K562 (cell line): Measurements from ENCODE around the gene FOXF2. TPM values are rescaled to one million over a fixed set of nuclear protein-coding genes. Genes with fewer than 3 reads are reported as not detected.

Experiments
- ATAC-seq: fragments of 200-7000 bp; cut with Tn5 transposase; 3 replicates; pipeline ENCODE4 v1.9.1; 2020; ENCODE audit warnings: moderate library complexity
- BruUV-seq: library from RNA; stranded (reverse); fragments of 400-500 nt; replicated peaks from 2 replicates; lab custom pipeline; 2021; lab: Mats Ljungman, UMichigan
- CTCF ChIA-PET: fragments of 300-600 bp; formaldehyde crosslinking; extraction: SDS; loops from one replicate; lab custom pipeline; 2021; ENCODE audit warnings: low intra/inter-chr PET ratio; lab: Yijun Ruan, JAX
- POLR2A ChIA-PET: fragments of 300-600, 350-650 bp; sonication (Branson Sonifier 250); formaldehyde crosslinking; extraction: SDS; loops from one replicate; lab custom pipeline; 2021; ENCODE audit warnings: antibody characterized with exemption, inconsistent platforms; lab: Yijun Ruan, JAX
- DNase-seq, 4 experiments: peaks; one replicate each; pipeline versions ENCODE4 v3.0.0 to v3.0.0-alpha.2; 2011 to 2018; ENCODE audit warnings: low spot score in 3 of 4, mixed read lengths in 3 of 4; ENCODE audit errors: extremely low read depth in 1 of 4
- FAIRE-seq: peaks from 2 replicates; lab custom pipeline; 2011; peaks lifted over from hg19 to GRCh38; lab: Jason Lieb, UNC
- H2AFZ ChIP-seq: 2 replicates; pipeline ENCODE4 v1.6.0; 2011; ENCODE audit warnings: low read depth, low read length, control low read depth, inconsistent platforms
- H3K27ac ChIP-seq: fragments of 200-600 bp; 3 replicates; pipeline ENCODE4 v1.8.0; 2011; ENCODE audit warnings: low read depth, mild to moderate bottlenecking, control low read depth, inconsistent platforms, low read length, moderate library complexity, mixed read lengths; ENCODE audit errors: extremely low read depth
- H3K27me3 ChIP-seq, 2 experiments: fragments of 300-600 bp in 1 of 2; 2 replicates in 1 of 2; 3 replicates in 1 of 2; pipeline versions ENCODE4 v1.6.0 to v1.8.0; 2011; ENCODE audit warnings: inconsistent platforms in 2 of 2, low read length in 2 of 2, mild to moderate bottlenecking in 1 of 2, mixed read lengths in 1 of 2, moderate library complexity in 1 of 2; ENCODE audit not compliant: control insufficient read depth in 2 of 2, insufficient read depth in 2 of 2
- H3K36me3 ChIP-seq: fragments of 300-600 bp; 3 replicates; pipeline ENCODE4 v1.8.0; 2011; ENCODE audit warnings: mild to moderate bottlenecking, low read length, inconsistent platforms; ENCODE audit not compliant: control insufficient read depth, insufficient read depth
- H3K4me1 ChIP-seq, 2 experiments: fragments of 200-600 bp in 1 of 2; replicated peaks in 1 of 2; 2 replicates in 1 of 2; 3 replicates in 1 of 2; pipeline versions ENCODE4 v1.5.1 to v1.8.0; 2011; ENCODE audit warnings: inconsistent platforms in 2 of 2, low read length in 2 of 2, mild to moderate bottlenecking in 1 of 2, mixed read lengths in 1 of 2, moderate library complexity in 1 of 2; ENCODE audit not compliant: control insufficient read depth in 2 of 2, insufficient read depth in 2 of 2
- H3K4me2 ChIP-seq: 2 replicates; pipeline ENCODE4 v1.6.1; 2011; ENCODE audit warnings: low read length, control low read depth, inconsistent platforms, mixed read lengths; ENCODE audit not compliant: insufficient read depth
- H3K4me3 ChIP-seq: fragments of 200-600 bp; sonication (generic), shearing (Covaris generic); 2 replicates; pipeline ENCODE4 v1.5.1; 2016; ENCODE audit warnings: control low read depth, inconsistent platforms
- H3K79me2 ChIP-seq: fragments of 200-600 bp; 3 replicates; pipeline ENCODE4 v1.8.0; 2011; ENCODE audit warnings: low read length, inconsistent platforms; ENCODE audit not compliant: control insufficient read depth, insufficient read depth
- H3K9ac ChIP-seq, 2 experiments: 2 replicates each; pipeline versions ENCODE4 v1.6.0 to v1.6.1; 2011; ENCODE audit warnings: low read depth in 2 of 2, low read length in 2 of 2, control low read depth in 1 of 2, inconsistent platforms in 1 of 2, mild to moderate bottlenecking in 1 of 2, mixed read lengths in 1 of 2; ENCODE audit not compliant: insufficient read depth in 1 of 2
- H3K9me1 ChIP-seq: one replicate; pipeline ENCODE4 v1.6.0; 2011; ENCODE audit warnings: inconsistent platforms, mild to moderate bottlenecking, low read length, moderate library complexity; ENCODE audit not compliant: control insufficient read depth, insufficient read depth
- H3K9me3 ChIP-seq: replicated peaks from 2 replicates; pipeline ENCODE4 v1.5.1; 2011; ENCODE audit warnings: low read depth, low read length, inconsistent platforms; ENCODE audit not compliant: control insufficient read depth, insufficient read depth
- H4K20me1 ChIP-seq: replicated peaks from 2 replicates; pipeline ENCODE4 v1.6.1; 2011; ENCODE audit warnings: low read length, inconsistent platforms, mixed read lengths; ENCODE audit not compliant: control insufficient read depth, insufficient read depth
- BRF1 ChIP-seq: IDR thresholded peaks from 3 replicates; pipeline ENCODE4 v1.6.1; 2011; ENCODE audit warnings: borderline replicate concordance, mild to moderate bottlenecking; ENCODE audit not compliant: insufficient read length; ENCODE audit errors: extremely low read depth
- MAFF ChIP-seq: IDR thresholded peaks from 2 replicates; pipeline ENCODE4 v1.6.1; 2012; ENCODE audit warnings: low read length, improper control_type of control experiment
- NBN ChIP-seq: fragments of 450-650 bp; IDR thresholded peaks from 2 replicates; pipeline ENCODE4 v1.6.1; 2016; ENCODE audit warnings: low read depth, mild to moderate bottlenecking
- PHB ChIP-seq: fragments of 250-450 bp; sonication (Bioruptor Pico); IDR thresholded peaks from 2 replicates; pipeline ENCODE4 v1.5.0; 2021
- PRPF4 ChIP-seq: fragments of 200-400 bp; formaldehyde crosslinking; IDR thresholded peaks from one replicate; pipeline ENCODE4 v1.6.1; 2017; ENCODE audit warnings: low read length, low read depth, mild to moderate bottlenecking; ENCODE audit not compliant: insufficient read depth, poor library complexity, severe bottlenecking
- PTBP1 ChIP-seq: fragments of 200-400 bp; formaldehyde crosslinking; IDR thresholded peaks from 2 replicates; pipeline ENCODE4 v1.6.1; 2017; ENCODE audit warnings: low read depth, low read length
- RBM25 ChIP-seq: fragments of 200-400 bp; formaldehyde crosslinking; IDR thresholded peaks from 2 replicates; pipeline ENCODE4 v1.6.1; 2018; ENCODE audit warnings: low read length, low read depth, moderate library complexity; ENCODE audit not compliant: severe bottlenecking
- SAP30 ChIP-seq: fragments of 200-600 bp; sonication (generic); IDR thresholded peaks from 2 replicates; pipeline ENCODE4 v1.6.1; 2012; ENCODE audit warnings: borderline replicate concordance, low read depth, mild to moderate bottlenecking, moderate library complexity, low read length, control low read depth, inconsistent platforms; ENCODE audit not compliant: insufficient read depth, poor library complexity, severe bottlenecking
- SREBF2 ChIP-seq: sonication (generic); formaldehyde crosslinking; IDR thresholded peaks from 2 replicates; pipeline ENCODE4 v1.4.0; 2020; ENCODE audit warnings: mild to moderate bottlenecking, missing genetic modification reagents
- XRCC3 ChIP-seq: fragments of 450-650 bp; IDR thresholded peaks from 2 replicates; pipeline ENCODE4 v1.6.1; 2017; ENCODE audit warnings: mild to moderate bottlenecking, moderate library complexity
- ZKSCAN1 ChIP-seq: fragments of 150-350 bp; IDR thresholded peaks from 2 replicates; pipeline ENCODE4 v1.6.1; 2016; ENCODE audit warnings: low read depth, low read length
- WGBS: fragments of 100-300 bp; shearing (Covaris generic); methylation state at CpG from one replicate; pipeline ENCODE4 v1.1.6; 2016; ENCODE audit warnings: low coverage, mixed read lengths; ENCODE audit not compliant: insufficient coverage; ENCODE audit errors: missing lambda C conversion rate; 5-methylcytosine and 5-hydroxymethylcytosine counted together
- in situ Hi-C: fragments of 300-500 bp; cut with MboI; formaldehyde crosslinking; loops from 4 replicates; pipeline ENCODE4 v1.15.0; 2018; ENCODE audit warnings: inconsistent platforms, mixed read lengths
- intact Hi-C: fragments of 100-400 bp; cut with micrococcal nuclease; formaldehyde crosslinking; loops from 2 replicates; pipeline ENCODE4 v1.14.2; 2022
- polyA plus RNA-seq, 8 experiments: library from polyadenylated mRNA; depleted of rRNA in 4 of 8; stranded (reverse) in 5 of 8; unstranded in 3 of 8; fragments of >200 nt; fragmentation: Nextera tagmentation in 2 of 8; fragmentation: Illumina TruSeq in 1 of 8; extraction: Ambion mirVana in 2 of 8; extraction: Trizol in 1 of 8; gene quantifications; 2 replicates each; pipeline versions ENCODE4 v1.2.1 to v1.2.3, GENCODE V29; 2011 to 2014; ENCODE audit warnings: inconsistent platforms in 1 of 8, missing spikeins in 1 of 8
- total RNA-seq, 7 experiments: library from RNA; depleted of rRNA in 6 of 7; stranded (reverse); fragments of >200 nt in 6 of 7; fragmentation: Illumina TruSeq in 2 of 7; extraction: Trizol in 2 of 7; gene quantifications; 2 replicates each; pipeline versions ENCODE4 v1.2.1 to v1.2.3, GENCODE V29; 2011 to 2021; ENCODE audit warnings: low replicate concordance in 1 of 7
- TF ChIP-seq, protein P1 (sequence below): fragments of 450-650 bp; IDR thresholded peaks from 2 replicates; pipeline ENCODE4 v1.6.1; 2016; ENCODE audit warnings: missing biosample characterization, missing genetic modification characterization
- TF ChIP-seq, protein P2 (sequence below): fragments of 450-650 bp; formaldehyde crosslinking; IDR thresholded peaks from 2 replicates; pipeline ENCODE4 v1.4.0; 2020; ENCODE audit warnings: mild to moderate bottlenecking, mixed read lengths
- TF ChIP-seq, protein P3 (sequence below): fragments of 250-450 bp; sonication (Bioruptor Pico); IDR thresholded peaks from 2 replicates; pipeline ENCODE4 v1.6.1; 2021; ENCODE audit warnings: mild to moderate bottlenecking
- TF ChIP-seq, protein P4 (sequence below): fragments of 250-450 bp; sonication (Bioruptor Pico); IDR thresholded peaks from 2 replicates; pipeline ENCODE4 v1.5.1; 2021; ENCODE audit warnings: mild to moderate bottlenecking
- TF ChIP-seq, protein P5 (sequence below): sonication (generic); formaldehyde crosslinking; IDR thresholded peaks from 2 replicates; pipeline ENCODE4 v1.8.1; 2023; ENCODE audit warnings: mild to moderate bottlenecking, missing genetic modification reagents

The FOXF2 gene
- total and polyA plus RNA-seq, 9 of the 15 experiments (the other 6 are each of a cell fraction or from before 2014, with no cell fraction given), result not detected

DNA sequence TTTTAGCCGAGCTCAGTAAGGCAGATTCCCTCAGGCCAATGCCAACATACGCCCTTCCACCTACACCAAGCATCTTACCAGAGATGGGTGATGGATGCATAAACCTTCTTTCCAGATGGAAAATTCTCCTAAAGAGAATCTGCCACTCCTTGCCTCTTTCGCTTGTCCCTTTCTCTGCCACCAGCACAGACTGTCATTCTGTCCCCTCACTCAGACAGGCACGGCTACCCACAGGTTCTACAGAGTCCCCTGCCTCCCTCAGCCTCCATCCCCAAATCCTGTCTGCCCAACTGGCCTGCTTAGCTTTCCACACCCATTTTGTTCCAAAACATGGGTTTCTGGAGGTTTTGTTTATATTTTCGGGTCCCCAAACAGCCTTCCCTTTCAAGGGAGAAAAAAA lies 12.7 kb upstream of the FOXF2 start (continued):
- no peak for TF ChIP-seq ZKSCAN1
- no peak for TF ChIP-seq RBM25
- TF ChIP-seq NBN, result no peak
- TF ChIP-seq, protein P1, sequence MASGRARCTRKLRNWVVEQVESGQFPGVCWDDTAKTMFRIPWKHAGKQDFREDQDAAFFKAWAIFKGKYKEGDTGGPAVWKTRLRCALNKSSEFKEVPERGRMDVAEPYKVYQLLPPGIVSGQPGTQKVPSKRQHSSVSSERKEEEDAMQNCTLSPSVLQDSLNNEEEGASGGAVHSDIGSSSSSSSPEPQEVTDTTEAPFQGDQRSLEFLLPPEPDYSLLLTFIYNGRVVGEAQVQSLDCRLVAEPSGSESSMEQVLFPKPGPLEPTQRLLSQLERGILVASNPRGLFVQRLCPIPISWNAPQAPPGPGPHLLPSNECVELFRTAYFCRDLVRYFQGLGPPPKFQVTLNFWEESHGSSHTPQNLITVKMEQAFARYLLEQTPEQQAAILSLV, result no peak
- TF ChIP-seq PTBP1, result no peak
- TF ChIP-seq, protein P2, sequence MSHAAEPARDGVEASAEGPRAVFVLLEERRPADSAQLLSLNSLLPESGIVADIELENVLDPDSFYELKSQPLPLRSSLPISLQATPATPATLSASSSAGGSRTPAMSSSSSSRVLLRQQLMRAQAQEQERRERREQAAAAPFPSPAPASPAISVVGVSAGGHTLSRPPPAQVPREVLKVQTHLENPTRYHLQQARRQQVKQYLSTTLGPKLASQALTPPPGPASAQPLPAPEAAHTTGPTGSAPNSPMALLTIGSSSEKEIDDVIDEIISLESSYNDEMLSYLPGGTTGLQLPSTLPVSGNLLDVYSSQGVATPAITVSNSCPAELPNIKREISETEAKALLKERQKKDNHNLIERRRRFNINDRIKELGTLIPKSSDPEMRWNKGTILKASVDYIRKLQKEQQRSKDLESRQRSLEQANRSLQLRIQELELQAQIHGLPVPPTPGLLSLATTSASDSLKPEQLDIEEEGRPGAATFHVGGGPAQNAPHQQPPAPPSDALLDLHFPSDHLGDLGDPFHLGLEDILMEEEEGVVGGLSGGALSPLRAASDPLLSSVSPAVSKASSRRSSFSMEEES (CRISPR knock-in tag), result no peak
- TF ChIP-seq, protein P3, sequence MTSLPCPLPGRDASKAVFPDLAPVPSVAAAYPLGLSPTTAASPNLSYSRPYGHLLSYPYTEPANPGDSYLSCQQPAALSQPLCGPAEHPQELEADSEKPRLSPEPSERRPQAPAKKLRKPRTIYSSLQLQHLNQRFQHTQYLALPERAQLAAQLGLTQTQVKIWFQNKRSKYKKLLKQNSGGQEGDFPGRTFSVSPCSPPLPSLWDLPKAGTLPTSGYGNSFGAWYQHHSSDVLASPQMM (CRISPR knock-in tag), result no peak

DNA sequence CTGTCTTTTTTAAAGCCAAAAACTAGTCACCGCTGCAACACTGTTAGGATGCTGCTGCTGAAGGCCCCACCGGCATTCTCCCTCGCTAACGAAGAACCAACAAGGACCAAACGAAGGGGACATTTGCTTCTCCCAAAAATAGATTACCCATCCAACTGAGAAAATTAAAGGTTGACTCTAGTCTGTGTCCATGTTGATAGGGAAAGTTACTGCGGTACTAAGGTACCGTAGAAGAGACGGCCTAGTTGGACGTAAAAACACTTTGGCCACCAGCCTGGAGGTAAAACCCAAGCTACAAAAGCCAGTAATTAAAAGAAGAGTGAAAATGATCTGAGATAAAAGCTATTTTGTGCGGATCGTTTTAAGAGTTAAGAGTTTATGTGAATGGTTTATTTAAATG lies 11.8 kb upstream of the FOXF2 start:
- H3K4me1 ChIP-seq, result peaks cover 0 to 22% of the 10 kb centered on the region in 2 experiments; a peak in 2 of 5 replicates
- H3K4me2 ChIP-seq, result no peak overlapping the region
- in situ Hi-C loops (loop anchor here (10.0 kb wide), 1 partner anchor 583 kb away; no protein-coding TSS in a partner anchor), intact Hi-C loops (no loop called here)
- no peaks in the 10 kb centered on the region for H4K20me1 ChIP-seq
- H3K27ac ChIP-seq, result no peak overlapping the region
- 14% methylated on average over 11 of the region's 11 CpGs for WGBS
- H3K36me3 ChIP-seq, result no peaks in the 10 kb centered on the region
- ATAC-seq (no peak), FAIRE-seq (no peak), DNase-seq (no peak)
- H3K79me2 ChIP-seq, result no peaks in the 10 kb centered on the region
- H3K9me3 ChIP-seq, result no peaks in the 10 kb centered on the region
- no peaks in the 10 kb centered on the region for H3K9me1 ChIP-seq
- no peak overlapping the region for H3K9ac ChIP-seq
- ChIA-PET POLR2A (interaction anchor here (0.7 kb wide), 1 partner anchor 108 kb away, joined by 4 read pairs; no protein-coding TSS in a partner anchor), CTCF (no interaction called here)
- no TSS peak for BruUV-seq
- no peak overlapping the region for H2AFZ ChIP-seq
- no peak overlapping the region for H3K4me3 ChIP-seq
- peaks cover 37 to 55% of the 10 kb centered on the region in 2 experiments for H3K27me3 ChIP-seq
- TF ChIP-seq SAP30 (no peak), SREBF2 (no peak), PHB (no peak), PRPF4 (no peak), BRF1 (no peak), XRCC3 (no peak), MAFF (no peak)
- TF ChIP-seq, protein P4, sequence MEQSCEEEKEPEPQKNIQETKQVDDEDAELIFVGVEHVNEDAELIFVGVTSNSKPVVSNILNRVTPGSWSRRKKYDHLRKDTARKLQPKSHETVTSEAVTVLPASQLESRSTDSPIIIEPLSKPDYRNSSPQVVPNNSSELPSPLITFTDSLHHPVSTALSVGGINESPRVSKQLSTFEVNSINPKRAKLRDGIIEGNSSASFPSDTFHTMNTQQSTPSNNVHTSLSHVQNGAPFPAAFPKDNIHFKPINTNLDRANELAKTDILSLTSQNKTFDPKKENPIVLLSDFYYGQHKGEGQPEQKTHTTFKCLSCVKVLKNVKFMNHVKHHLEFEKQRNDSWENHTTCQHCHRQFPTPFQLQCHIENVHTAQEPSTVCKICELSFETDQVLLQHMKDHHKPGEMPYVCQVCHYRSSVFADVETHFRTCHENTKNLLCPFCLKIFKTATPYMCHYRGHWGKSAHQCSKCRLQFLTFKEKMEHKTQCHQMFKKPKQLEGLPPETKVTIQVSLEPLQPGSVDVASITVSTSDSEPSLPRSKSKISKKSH (CRISPR knock-in tag), result no peak
- TF ChIP-seq, protein P5, sequence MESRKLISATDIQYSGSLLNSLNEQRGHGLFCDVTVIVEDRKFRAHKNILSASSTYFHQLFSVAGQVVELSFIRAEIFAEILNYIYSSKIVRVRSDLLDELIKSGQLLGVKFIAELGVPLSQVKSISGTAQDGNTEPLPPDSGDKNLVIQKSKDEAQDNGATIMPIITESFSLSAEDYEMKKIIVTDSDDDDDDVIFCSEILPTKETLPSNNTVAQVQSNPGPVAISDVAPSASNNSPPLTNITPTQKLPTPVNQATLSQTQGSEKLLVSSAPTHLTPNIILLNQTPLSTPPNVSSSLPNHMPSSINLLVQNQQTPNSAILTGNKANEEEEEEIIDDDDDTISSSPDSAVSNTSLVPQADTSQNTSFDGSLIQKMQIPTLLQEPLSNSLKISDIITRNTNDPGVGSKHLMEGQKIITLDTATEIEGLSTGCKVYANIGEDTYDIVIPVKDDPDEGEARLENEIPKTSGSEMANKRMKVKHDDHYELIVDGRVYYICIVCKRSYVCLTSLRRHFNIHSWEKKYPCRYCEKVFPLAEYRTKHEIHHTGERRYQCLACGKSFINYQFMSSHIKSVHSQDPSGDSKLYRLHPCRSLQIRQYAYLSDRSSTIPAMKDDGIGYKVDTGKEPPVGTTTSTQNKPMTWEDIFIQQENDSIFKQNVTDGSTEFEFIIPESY (CRISPR knock-in tag), result no peak
